Measurements from ENCODE around the gene CDKN1A.

The CDKN1A gene

DNA sequence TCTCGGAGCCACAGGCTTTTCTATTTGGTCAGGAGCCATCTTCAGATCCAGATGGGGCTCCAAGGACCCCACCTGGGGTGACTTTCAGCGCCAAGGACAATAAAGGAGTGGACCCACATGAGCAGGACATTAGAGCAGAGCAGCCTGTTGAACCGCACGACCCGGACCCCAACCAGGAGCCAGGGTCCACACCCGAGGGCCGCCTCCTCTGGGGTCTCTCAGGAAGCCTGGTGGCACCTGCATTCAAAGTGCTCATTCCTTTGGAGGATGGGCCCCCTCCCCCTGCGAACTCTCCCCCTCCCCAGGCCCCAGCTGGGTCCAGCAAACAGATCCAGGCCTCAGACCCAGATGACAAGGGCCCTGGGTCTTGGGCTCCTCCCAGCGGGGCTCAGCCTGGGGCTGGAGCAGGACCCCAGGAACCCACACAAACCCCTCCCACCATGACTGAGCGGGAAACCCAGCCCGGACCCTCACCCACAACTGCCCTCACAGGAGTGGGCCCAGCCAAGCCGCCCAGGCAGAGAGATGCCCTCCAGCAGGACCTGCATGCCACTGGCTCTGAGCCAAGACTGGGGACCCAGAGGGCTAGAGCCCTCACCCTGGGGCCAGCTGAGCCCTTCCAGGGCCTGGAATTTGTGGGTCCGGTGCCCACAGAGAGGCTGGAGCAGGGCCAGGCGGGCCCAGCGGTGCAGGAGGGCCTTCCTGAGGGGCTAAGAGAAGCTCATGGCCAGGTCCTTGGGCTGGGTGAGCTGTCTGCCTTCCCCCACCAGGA, 43.0 kb downstream of the CDKN1A start (continued):
- TF ChIP-seq ZNF654 (tag by site-specific recombination; IDR thresholded peaks at IDR 0.05; ENCODE audit: low read depth) (no peak), ZFHX2 (tag by site-specific recombination; conservative IDR thresholded peaks at IDR 0.05) (0 out of 2 replicates have a peak, but pooled peaks have one; percentile 23)

DNA sequence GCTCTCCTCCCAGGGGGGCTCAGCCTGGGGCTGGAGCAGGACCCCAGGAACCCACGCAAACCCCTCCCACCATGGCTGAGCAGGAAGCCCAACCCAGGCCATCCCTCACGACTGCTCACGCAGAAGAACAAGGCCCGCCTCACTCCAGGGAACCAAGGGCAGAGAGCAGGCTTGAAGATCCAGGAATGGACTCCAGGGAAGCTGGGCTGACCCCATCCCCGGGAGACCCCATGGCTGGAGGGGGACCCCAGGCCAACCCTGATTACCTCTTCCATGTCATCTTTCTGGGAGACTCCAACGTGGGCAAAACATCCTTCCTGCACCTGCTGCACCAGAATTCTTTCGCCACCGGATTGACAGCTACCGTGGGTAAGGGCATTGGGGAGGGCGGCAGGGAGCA, 43.9 kb downstream of the CDKN1A start:
- POLR2A ChIA-PET = interaction anchor here (0.7 to 1.3 kb wide), 2 partner anchors 44 to 107 kb away, joined by 3 to 4 read pairs; partner anchors contain the start of gene CDKN1A
- Histone ChIP-seq H3K36me3 (ENCODE audit: control insufficient read depth in 2 of 2, insufficient read depth in 1 of 2, low read length in 2 of 2) (no peaks in the 10 kb centered on the region), H3K4me3 (ENCODE audit: low read depth, low read length) (no peak overlapping the region), H3K4me1 (ENCODE audit: control insufficient read depth, insufficient read depth, low read length) (no peaks in the 10 kb centered on the region), H3K9me3 (ENCODE audit: control insufficient read depth, insufficient read depth, low read depth, low read length) (no peaks in the 10 kb centered on the region), H3K27ac (ENCODE audit: extremely low read depth, low read depth, low read length) (no peak overlapping the region)
- TF ChIP-seq, protein P1, sequence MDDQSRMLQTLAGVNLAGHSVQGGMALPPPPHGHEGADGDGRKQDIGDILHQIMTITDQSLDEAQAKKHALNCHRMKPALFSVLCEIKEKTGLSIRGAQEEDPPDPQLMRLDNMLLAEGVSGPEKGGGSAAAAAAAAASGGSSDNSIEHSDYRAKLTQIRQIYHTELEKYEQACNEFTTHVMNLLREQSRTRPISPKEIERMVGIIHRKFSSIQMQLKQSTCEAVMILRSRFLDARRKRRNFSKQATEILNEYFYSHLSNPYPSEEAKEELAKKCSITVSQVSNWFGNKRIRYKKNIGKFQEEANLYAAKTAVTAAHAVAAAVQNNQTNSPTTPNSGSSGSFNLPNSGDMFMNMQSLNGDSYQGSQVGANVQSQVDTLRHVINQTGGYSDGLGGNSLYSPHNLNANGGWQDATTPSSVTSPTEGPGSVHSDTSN (CRISPR knock-in tag; IDR thresholded peaks at IDR 0.05) = no peak
- TF ChIP-seq, protein P2, sequence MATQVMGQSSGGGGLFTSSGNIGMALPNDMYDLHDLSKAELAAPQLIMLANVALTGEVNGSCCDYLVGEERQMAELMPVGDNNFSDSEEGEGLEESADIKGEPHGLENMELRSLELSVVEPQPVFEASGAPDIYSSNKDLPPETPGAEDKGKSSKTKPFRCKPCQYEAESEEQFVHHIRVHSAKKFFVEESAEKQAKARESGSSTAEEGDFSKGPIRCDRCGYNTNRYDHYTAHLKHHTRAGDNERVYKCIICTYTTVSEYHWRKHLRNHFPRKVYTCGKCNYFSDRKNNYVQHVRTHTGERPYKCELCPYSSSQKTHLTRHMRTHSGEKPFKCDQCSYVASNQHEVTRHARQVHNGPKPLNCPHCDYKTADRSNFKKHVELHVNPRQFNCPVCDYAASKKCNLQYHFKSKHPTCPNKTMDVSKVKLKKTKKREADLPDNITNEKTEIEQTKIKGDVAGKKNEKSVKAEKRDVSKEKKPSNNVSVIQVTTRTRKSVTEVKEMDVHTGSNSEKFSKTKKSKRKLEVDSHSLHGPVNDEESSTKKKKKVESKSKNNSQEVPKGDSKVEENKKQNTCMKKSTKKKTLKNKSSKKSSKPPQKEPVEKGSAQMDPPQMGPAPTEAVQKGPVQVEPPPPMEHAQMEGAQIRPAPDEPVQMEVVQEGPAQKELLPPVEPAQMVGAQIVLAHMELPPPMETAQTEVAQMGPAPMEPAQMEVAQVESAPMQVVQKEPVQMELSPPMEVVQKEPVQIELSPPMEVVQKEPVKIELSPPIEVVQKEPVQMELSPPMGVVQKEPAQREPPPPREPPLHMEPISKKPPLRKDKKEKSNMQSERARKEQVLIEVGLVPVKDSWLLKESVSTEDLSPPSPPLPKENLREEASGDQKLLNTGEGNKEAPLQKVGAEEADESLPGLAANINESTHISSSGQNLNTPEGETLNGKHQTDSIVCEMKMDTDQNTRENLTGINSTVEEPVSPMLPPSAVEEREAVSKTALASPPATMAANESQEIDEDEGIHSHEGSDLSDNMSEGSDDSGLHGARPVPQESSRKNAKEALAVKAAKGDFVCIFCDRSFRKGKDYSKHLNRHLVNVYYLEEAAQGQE (tag by site-specific recombination; IDR thresholded peaks at IDR 0.05) = no peak
- TF ChIP-seq ZNF521 (tag by site-specific recombination; IDR thresholded peaks at IDR 0.05) (no peak), ZBTB48 (tag by site-specific recombination; IDR thresholded peaks at IDR 0.05) (no peak), ZFP41 (tag by site-specific recombination; IDR thresholded peaks at IDR 0.05; ENCODE audit: borderline replicate concordance) (no peak), ZNF23 (tag by site-specific recombination; IDR thresholded peaks at IDR 0.05; ENCODE audit: borderline replicate concordance) (no peak), ZNF660 (tag by site-specific recombination; IDR thresholded peaks at IDR 0.05) (no peak), ZNF239 (tag by site-specific recombination; IDR thresholded peaks at IDR 0.05) (no peak), MYNN (tag by site-specific recombination; IDR thresholded peaks at IDR 0.05; ENCODE audit: borderline replicate concordance) (no peak), ZNF19 (tag by site-specific recombination; IDR thresholded peaks at IDR 0.05; ENCODE audit: low read depth) (no peak)
- TF ChIP-seq, protein P3, sequence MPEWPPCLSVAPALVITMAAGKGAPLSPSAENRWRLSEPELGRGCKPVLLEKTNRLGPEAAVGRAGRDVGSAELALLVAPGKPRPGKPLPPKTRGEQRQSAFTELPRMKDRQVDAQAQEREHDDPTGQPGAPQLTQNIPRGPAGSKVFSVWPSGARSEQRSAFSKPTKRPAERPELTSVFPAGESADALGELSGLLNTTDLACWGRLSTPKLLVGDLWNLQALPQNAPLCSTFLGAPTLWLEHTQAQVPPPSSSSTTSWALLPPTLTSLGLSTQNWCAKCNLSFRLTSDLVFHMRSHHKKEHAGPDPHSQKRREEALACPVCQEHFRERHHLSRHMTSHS (tag by site-specific recombination; IDR thresholded peaks at IDR 0.05) = no peak
- TF ChIP-seq, protein P4, sequence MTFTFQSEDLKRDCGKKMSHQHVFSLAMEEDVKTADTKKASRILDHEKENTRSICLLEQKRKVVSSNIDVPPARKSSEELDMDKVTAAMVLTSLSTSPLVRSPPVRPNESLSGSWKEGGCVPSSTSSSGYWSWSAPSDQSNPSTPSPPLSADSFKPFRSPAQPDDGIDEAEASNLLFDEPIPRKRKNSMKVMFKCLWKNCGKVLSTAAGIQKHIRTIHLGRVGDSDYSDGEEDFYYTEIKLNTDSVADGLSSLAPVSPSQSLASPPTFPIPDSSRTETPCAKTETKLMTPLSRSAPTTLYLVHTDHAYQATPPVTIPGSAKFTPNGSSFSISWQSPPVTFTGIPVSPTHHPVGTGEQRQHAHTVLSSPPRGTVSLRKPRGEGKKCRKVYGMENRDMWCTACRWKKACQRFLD (tag by site-specific recombination; IDR thresholded peaks at IDR 0.05) = no peak
- TF ChIP-seq, protein P5, sequence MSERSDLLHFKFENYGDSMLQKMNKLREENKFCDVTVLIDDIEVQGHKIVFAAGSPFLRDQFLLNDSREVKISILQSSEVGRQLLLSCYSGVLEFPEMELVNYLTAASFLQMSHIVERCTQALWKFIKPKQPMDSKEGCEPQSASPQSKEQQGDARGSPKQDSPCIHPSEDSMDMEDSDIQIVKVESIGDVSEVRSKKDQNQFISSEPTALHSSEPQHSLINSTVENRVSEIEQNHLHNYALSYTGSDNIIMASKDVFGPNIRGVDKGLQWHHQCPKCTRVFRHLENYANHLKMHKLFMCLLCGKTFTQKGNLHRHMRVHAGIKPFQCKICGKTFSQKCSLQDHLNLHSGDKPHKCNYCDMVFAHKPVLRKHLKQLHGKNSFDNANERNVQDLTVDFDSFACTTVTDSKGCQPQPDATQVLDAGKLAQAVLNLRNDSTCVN (tag by site-specific recombination; optimal IDR thresholded peaks at IDR 0.05) = no peak
- TF ChIP-seq, protein P6, sequence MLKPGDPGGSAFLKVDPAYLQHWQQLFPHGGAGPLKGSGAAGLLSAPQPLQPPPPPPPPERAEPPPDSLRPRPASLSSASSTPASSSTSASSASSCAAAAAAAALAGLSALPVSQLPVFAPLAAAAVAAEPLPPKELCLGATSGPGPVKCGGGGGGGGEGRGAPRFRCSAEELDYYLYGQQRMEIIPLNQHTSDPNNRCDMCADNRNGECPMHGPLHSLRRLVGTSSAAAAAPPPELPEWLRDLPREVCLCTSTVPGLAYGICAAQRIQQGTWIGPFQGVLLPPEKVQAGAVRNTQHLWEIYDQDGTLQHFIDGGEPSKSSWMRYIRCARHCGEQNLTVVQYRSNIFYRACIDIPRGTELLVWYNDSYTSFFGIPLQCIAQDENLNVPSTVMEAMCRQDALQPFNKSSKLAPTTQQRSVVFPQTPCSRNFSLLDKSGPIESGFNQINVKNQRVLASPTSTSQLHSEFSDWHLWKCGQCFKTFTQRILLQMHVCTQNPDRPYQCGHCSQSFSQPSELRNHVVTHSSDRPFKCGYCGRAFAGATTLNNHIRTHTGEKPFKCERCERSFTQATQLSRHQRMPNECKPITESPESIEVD (tag by site-specific recombination; IDR thresholded peaks at IDR 0.05) = no peak
- CTCF ChIA-PET = interaction anchor here (0.6 to 5.4 kb wide), 4 partner anchors 39 to 108 kb away, joined by 3 to 50 read pairs (median 8); no protein-coding TSS in a partner anchor
